Left lung (tissue), 10 donors: Measurements from ENCODE around the gene SPATA22. TPM values are rescaled to one million over a fixed set of nuclear protein-coding genes. Genes with fewer than 3 reads are reported as not detected.
A peak's percentile ranks its signal among the peaks of the same experiment; 100 is the strongest.
"Not testable (repeated sequence)": the region's sequence is repeated elsewhere in the genome, so short reads cannot be mapped to it uniquely, and the experiment has no call there.

Experiments
- ATAC-seq: fragments of 200-7000 bp; cut with Tn5 transposase; one replicate; pipeline ENCODE4 v1.9.1; 2020; ENCODE audit warnings: moderate library complexity
- DNase-seq, 4 donors: peaks; one replicate each; pipeline ENCODE4 v3.0.0-alpha.2; 2013 to 2020
- H3K27ac ChIP-seq, 2 donors: fragments of 200-600 bp; sonication (generic) in 1 of 2; one replicate each; pipeline versions ENCODE4 v1.5.0 to v1.8.0; 2020 to 2021
- H3K27me3 ChIP-seq, 2 donors: fragments of 200-600 bp; sonication (generic) in 1 of 2; one replicate each; pipeline versions ENCODE4 v1.5.0 to v1.8.0; 2020 to 2021
- H3K36me3 ChIP-seq, 2 donors: fragments of 200-600 bp; sonication (generic) in 1 of 2; one replicate each; pipeline versions ENCODE4 v1.5.0 to v1.8.0; 2020 to 2021
- H3K4me1 ChIP-seq, 2 donors: fragments of 200-600 bp; one replicate each; pipeline ENCODE4 v1.8.0; 2021
- H3K4me3 ChIP-seq, 2 donors: fragments of 200-600 bp; sonication (generic) in 1 of 2; one replicate each; pipeline versions ENCODE4 v1.5.0 to v1.8.0; 2020 to 2021; ENCODE audit warnings: mild to moderate bottlenecking in 1 of 2
- H3K9me3 ChIP-seq, 2 donors: fragments of 200-600 bp; sonication (generic) in 1 of 2; one replicate each; pipeline versions ENCODE4 v1.5.0 to v1.8.0; 2020 to 2021
- CTCF ChIP-seq, 2 donors: fragments of 200-600 bp; sonication (generic) in 1 of 2; IDR thresholded peaks; one replicate each; pipeline versions ENCODE4 v1.5.0 to v1.8.0; 2021; ENCODE audit warnings: antibody characterized with exemption in 2 of 2
- intact Hi-C, 2 donors: fragments of 100-400 bp; cut with DNase I; formaldehyde crosslinking; loops; one replicate each; pipeline versions ENCODE4 v1.11.2 to v1.14.2; 2022
- polyA plus RNA-seq, 6 donors: library from polyadenylated mRNA; unstranded; fragments of 120-200 nt; gene quantifications; one replicate each; pipeline ENCODE4 v1.2.1, GENCODE V29; 2013; ENCODE audit not compliant: insufficient read length in 6 of 6
- total RNA-seq, 2 donors: library from RNA; stranded (reverse); fragmentation: NEBNext Ultra II Directional; extraction: Animal tissue kit (Norgen Biotek cat#: 25700); gene quantifications; one replicate each; pipeline ENCODE4 v1.2.1, GENCODE V29; 2021
- donor health status: DM: no; HTN: yes; CAD: no.
- donor health status: DM: no; HTN: no; CAD: no.

The SPATA22 gene
- total and polyA plus RNA-seq, 8 donors = 0.25 to 1.4 (median 0.40) TPM; not detected in 1

GRCh38 chr17:3447625-3448024, 24.0 kb downstream of the SPATA22 start:
- Histone ChIP-seq H3K27ac (no peak overlapping the region), H3K36me3 (no peaks in the 10 kb centered on the region), H3K4me3 (no peak overlapping the region), H3K27me3 (no peaks in the 10 kb centered on the region), H3K4me1 (no peaks in the 10 kb centered on the region), H3K9me3 (no peaks in the 10 kb centered on the region)
- no peak for TF ChIP-seq CTCF (IDR thresholded peaks at IDR 0.05)
- DNase-seq = peak in 1 of 4 donors; percentile 5
- intact Hi-C loops = no loop called here
- no peak for ATAC-seq

GRCh38 chr17:3440451-3440850, 31.2 kb downstream of the SPATA22 start:
- Histone ChIP-seq H3K36me3 (no peaks in the 10 kb centered on the region), H3K9me3 (no peaks in the 10 kb centered on the region), H3K27me3 (peaks cover 0 to 6% of the 10 kb centered on the region in 2 donors), H3K27ac (no peak overlapping the region), H3K4me1 (no peaks in the 10 kb centered on the region), H3K4me3 (no peak overlapping the region)
- no peak for ATAC-seq
- intact Hi-C loops = no loop called here
- peak in 1 of 4 donors; percentile 36 for DNase-seq
- no peak for TF ChIP-seq CTCF (IDR thresholded peaks at IDR 0.05)

GRCh38 chr17:3438368-3438767, 33.3 kb downstream of the SPATA22 start:
- peaks cover 0 to 7% of the 10 kb centered on the region in 2 donors for H3K27me3 ChIP-seq
- ATAC-seq (no peak), DNase-seq (no peak)
- intact Hi-C loops = no loop called here
- no peak overlapping the region for H3K4me3 ChIP-seq
- no peaks in the 10 kb centered on the region for H3K4me1 ChIP-seq
- no peaks in the 10 kb centered on the region for H3K36me3 ChIP-seq
- no peaks in the 10 kb centered on the region for H3K9me3 ChIP-seq
- H3K27ac ChIP-seq = no peak overlapping the region
- TF ChIP-seq CTCF (IDR thresholded peaks at IDR 0.05) = no peak

GRCh38 chr17:3433741-3434140, 37.9 kb downstream of the SPATA22 start, which contains the start of gene OR1E2:
OR1E2 (minus strand) TSS chr17:3433841; CDS start chr17:3433841, 0 bp downstream.
- Histone ChIP-seq H3K4me3 (no peak within 1 kb of the TSS), H3K4me1 (no peaks in the 10 kb centered on the region), H3K9me3 (peaks cover 0 to 17% of the 10 kb centered on the region in 2 donors), H3K27me3 (peaks cover 0 to 7% of the 10 kb centered on the region in 2 donors), H3K27ac (no peak within 1 kb of the TSS), H3K36me3 (no peaks in the 10 kb centered on the region)
- intact Hi-C loops = no loop called here
- DNase-seq (no peak), ATAC-seq (no peak)
- TF ChIP-seq CTCF (IDR thresholded peaks at IDR 0.05) = no peak

- H3K27ac ChIP-seq, H3K36me3 ChIP-seq, H3K27me3 ChIP-seq, H3K4me3 ChIP-seq, intact Hi-C loops, H3K4me1 ChIP-seq: not testable (repeated sequence)
- ATAC-seq = peak; percentile 75
- peaks cover 0 to 17% of the 10 kb centered on the region in 2 donors for H3K9me3 ChIP-seq
- DNase-seq = peak in 1 of 4 donors; percentile 6
Measured at GRCh38 chr17:3433215-3433614, 38.4 kb downstream of the SPATA22 start.

GRCh38 chr17:3418222-3418621, 53.4 kb downstream of the SPATA22 start:
- H3K36me3 ChIP-seq = no peaks in the 10 kb centered on the region
- intact Hi-C loops = no loop called here
- ATAC-seq = no peak
- H3K4me3 ChIP-seq = no peak overlapping the region
- H3K27ac ChIP-seq = no peak overlapping the region
- H3K4me1 ChIP-seq = no peaks in the 10 kb centered on the region
- no peak for DNase-seq
- no peak for TF ChIP-seq CTCF (IDR thresholded peaks at IDR 0.05)
- H3K27me3 ChIP-seq = no peaks in the 10 kb centered on the region
- H3K9me3 ChIP-seq = no peaks in the 10 kb centered on the region
